ENCODE results near the gene ANKRD7.

Gene ANKRD7

DNA sequence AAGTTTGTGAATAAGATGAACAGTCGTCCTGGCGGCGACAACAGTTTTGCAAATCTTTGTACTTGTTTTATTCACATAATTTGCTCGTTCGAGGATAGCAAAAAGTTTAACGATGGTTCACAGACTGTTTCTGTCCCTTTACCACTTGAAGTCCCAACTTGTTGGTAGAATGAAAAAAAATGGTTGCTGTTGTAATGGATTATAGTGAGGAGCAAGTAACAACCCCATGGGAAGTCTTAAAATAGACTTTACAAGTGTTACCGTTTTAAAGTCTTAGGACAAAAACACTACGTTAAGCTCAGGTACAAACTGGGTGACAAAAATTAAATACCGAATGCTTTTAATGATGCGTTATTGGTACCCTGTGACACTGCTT, 40.0 kb upstream of the ANKRD7 start:
- no peak for DNase-seq (ENCODE audit: low spot score)
- in situ Hi-C loops (cut with MboI; ENCODE audit: low pct_unique_long_range_greater_than_20kb, low sequenced_read_pairs, unreplicated experiment): no loop called here

GRCh38 chr7:118185163-118185860, 39.2 kb upstream of the ANKRD7 start:
- no peak for DNase-seq (ENCODE audit: low spot score)
- in situ Hi-C loops (cut with MboI; ENCODE audit: low pct_unique_long_range_greater_than_20kb, low sequenced_read_pairs, unreplicated experiment): no loop called here

More for the DNA sequence above, 40.0 kb upstream of the ANKRD7 start:
- TF ChIP-seq, protein P1, sequence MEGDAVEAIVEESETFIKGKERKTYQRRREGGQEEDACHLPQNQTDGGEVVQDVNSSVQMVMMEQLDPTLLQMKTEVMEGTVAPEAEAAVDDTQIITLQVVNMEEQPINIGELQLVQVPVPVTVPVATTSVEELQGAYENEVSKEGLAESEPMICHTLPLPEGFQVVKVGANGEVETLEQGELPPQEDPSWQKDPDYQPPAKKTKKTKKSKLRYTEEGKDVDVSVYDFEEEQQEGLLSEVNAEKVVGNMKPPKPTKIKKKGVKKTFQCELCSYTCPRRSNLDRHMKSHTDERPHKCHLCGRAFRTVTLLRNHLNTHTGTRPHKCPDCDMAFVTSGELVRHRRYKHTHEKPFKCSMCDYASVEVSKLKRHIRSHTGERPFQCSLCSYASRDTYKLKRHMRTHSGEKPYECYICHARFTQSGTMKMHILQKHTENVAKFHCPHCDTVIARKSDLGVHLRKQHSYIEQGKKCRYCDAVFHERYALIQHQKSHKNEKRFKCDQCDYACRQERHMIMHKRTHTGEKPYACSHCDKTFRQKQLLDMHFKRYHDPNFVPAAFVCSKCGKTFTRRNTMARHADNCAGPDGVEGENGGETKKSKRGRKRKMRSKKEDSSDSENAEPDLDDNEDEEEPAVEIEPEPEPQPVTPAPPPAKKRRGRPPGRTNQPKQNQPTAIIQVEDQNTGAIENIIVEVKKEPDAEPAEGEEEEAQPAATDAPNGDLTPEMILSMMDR (IDR thresholded peaks at IDR 0.05; ENCODE audit: extremely low read depth, insufficient read depth, missing control alignments): no peak

GRCh38 chr7:118186501-118186900, 38.0 kb upstream of the ANKRD7 start:
- DNase-seq (ENCODE audit: low spot score): no peak
- TF ChIP-seq, protein P1 (IDR thresholded peaks at IDR 0.05; ENCODE audit: extremely low read depth, insufficient read depth, missing control alignments): no peak
- in situ Hi-C loops (cut with MboI; ENCODE audit: low pct_unique_long_range_greater_than_20kb, low sequenced_read_pairs, unreplicated experiment): no loop called here

More at GRCh38 chr7:118185163-118185860, 39.2 kb upstream of the ANKRD7 start:
- TF ChIP-seq, protein P1 (IDR thresholded peaks at IDR 0.05; ENCODE audit: extremely low read depth, insufficient read depth, missing control alignments): no peak

- TF ChIP-seq, protein P1 (IDR thresholded peaks at IDR 0.05; ENCODE audit: extremely low read depth, insufficient read depth, missing control alignments): no peak
- no peak for DNase-seq (ENCODE audit: low spot score)
- in situ Hi-C loops (cut with MboI; ENCODE audit: low pct_unique_long_range_greater_than_20kb, low sequenced_read_pairs, unreplicated experiment): no loop called here
Measured at GRCh38 chr7:118194571-118194970, 29.9 kb upstream of the ANKRD7 start.

DNA sequence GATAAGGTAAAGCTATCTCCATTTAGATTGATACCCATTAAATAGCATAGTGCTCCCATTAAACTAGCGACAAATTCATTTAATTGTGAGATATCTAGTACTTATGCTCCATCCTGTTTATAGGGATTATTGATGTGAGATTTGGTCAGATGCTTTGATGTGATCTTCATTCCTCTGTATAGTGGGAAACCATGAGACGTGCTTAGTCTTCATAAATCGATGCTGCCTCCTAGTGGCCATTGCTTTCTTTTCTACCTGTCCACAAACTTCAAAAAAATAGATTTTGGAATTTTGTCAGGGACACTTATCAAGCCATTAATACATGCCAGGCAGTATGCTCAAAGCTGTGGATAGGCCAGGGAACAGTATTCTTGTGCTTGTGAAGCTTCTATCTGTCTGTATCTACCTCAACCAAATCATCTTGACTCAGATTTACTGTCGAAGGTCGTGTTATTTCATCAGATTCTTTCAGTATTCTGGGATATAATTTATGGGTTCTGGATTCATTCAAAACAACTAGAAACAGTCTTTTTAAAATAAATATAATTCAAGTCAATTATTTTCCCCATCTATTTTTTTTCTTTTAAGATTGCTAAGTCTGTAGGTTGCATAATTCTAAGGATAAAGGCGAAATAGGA, 28.5 kb upstream of the ANKRD7 start:
- DNase-seq (ENCODE audit: low spot score): peak; percentile 36
- in situ Hi-C loops (cut with MboI; ENCODE audit: low pct_unique_long_range_greater_than_20kb, low sequenced_read_pairs, unreplicated experiment): no loop called here
- TF ChIP-seq, protein P1 (IDR thresholded peaks at IDR 0.05; ENCODE audit: extremely low read depth, insufficient read depth, missing control alignments): peak; percentile 74

DNA sequence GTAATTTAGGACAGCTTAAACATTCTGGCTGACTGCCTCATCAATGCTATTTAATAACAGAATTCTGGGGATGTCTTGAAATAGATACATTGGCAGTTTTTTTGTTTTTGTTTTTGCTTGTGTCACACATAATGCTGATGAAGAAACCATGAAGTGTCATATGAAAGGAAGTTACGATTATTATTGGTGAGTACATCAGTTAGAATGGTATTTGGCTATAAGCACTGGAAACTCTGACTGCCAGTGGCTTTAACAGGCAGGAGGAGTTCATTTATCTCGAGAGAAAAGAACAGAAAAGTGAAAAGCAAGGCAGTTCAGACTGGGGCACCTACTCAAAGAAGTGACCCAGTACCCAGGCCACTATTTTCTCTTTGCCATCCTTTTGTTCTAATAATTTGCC, 22.4 kb upstream of the ANKRD7 start:
- in situ Hi-C loops (cut with MboI; ENCODE audit: low pct_unique_long_range_greater_than_20kb, low sequenced_read_pairs, unreplicated experiment): no loop called here
- TF ChIP-seq, protein P1 (IDR thresholded peaks at IDR 0.05; ENCODE audit: extremely low read depth, insufficient read depth, missing control alignments): no peak
- DNase-seq (ENCODE audit: low spot score): no peak
